ENCODE data around the gene DNAH6.

GRCh38 chr2:84674586-84674985 is 158.3 kb downstream of the DNAH6 start:
- TF ChIP-seq CTCF (optimal IDR thresholded peaks at IDR 0.05 in 1 of 3, IDR thresholded peaks at IDR 0.05 in 1 of 3, conservative IDR thresholded peaks at IDR 0.05 in 1 of 3; ENCODE audit: extremely low read depth in 1 of 3, insufficient read depth in 2 of 3, low read length in 3 of 3) (no peak), EZH2 (IDR thresholded peaks at IDR 0.05; ENCODE audit: low read length) (no peak)
